Trophoblast cell (in vitro differentiated cells and primary cell): ENCODE data around the gene TOMM5.

Experiments
- DNase-seq, 2 donors: peaks; one replicate each; pipeline ENCODE4 v3.0.0-alpha.2; 2016
- H2AFZ ChIP-seq: 2 replicates; pipeline ENCODE4 v1.6.1; 2013; ENCODE audit warnings: low read length, moderate library complexity, mild to moderate bottlenecking; ENCODE audit not compliant: insufficient read depth, poor library complexity
- H2AK5ac ChIP-seq: 2 replicates; pipeline ENCODE4 v1.6.1; 2013; ENCODE audit warnings: mild to moderate bottlenecking, low read length
- H2BK120ac ChIP-seq: 2 replicates; pipeline ENCODE4 v1.6.1; 2013; ENCODE audit warnings: low read length, mild to moderate bottlenecking, moderate library complexity; ENCODE audit not compliant: insufficient read depth, poor library complexity
- H2BK12ac ChIP-seq: 2 replicates; pipeline ENCODE4 v1.6.1; 2013; ENCODE audit warnings: mild to moderate bottlenecking, low read length, moderate library complexity
- H2BK5ac ChIP-seq: 2 replicates; pipeline ENCODE4 v1.6.1; 2013; ENCODE audit warnings: low read length, low read depth, moderate library complexity, mild to moderate bottlenecking; ENCODE audit not compliant: poor library complexity
- H3K14ac ChIP-seq: 2 replicates; pipeline ENCODE4 v1.6.1; 2013; ENCODE audit warnings: mild to moderate bottlenecking, low read length
- H3K18ac ChIP-seq: 2 replicates; pipeline ENCODE4 v1.6.1; 2013; ENCODE audit warnings: mild to moderate bottlenecking, low read length
- H3K23ac ChIP-seq: 2 replicates; pipeline ENCODE4 v1.6.1; 2013; ENCODE audit warnings: low read length
- H3K27ac ChIP-seq: 2 replicates; pipeline ENCODE4 v1.5.1; 2013; ENCODE audit warnings: low read depth, mild to moderate bottlenecking, inconsistent platforms, low read length, moderate library complexity
- H3K27me3 ChIP-seq: 2 replicates; pipeline ENCODE4 v1.6.1; 2013; ENCODE audit warnings: inconsistent platforms, mild to moderate bottlenecking, low read length, moderate library complexity; ENCODE audit not compliant: insufficient read depth
- H3K36me3 ChIP-seq, 2 experiments: 1 replicate in 1 of 2; 2 replicates in 1 of 2; pipeline ENCODE4 v1.6.1; 2013; ENCODE audit warnings: low read length in 2 of 2, mild to moderate bottlenecking in 2 of 2, moderate library complexity in 1 of 2; ENCODE audit not compliant: insufficient read depth in 2 of 2, control insufficient read depth in 1 of 2
- H3K4ac ChIP-seq: 2 replicates; pipeline ENCODE4 v1.6.1; 2013; ENCODE audit warnings: low read depth, mild to moderate bottlenecking, low read length, moderate library complexity
- H3K4me1 ChIP-seq, 2 experiments: 1 replicate in 1 of 2; 2 replicates in 1 of 2; pipeline ENCODE4 v1.6.1; 2013; ENCODE audit warnings: low read length in 2 of 2, mild to moderate bottlenecking in 2 of 2, moderate library complexity in 1 of 2; ENCODE audit not compliant: insufficient read depth in 2 of 2, control insufficient read depth in 1 of 2
- H3K4me2 ChIP-seq: 2 replicates; pipeline ENCODE4 v1.6.1; 2013; ENCODE audit warnings: inconsistent platforms, mild to moderate bottlenecking, low read length, moderate library complexity
- H3K4me3 ChIP-seq: 2 replicates; pipeline ENCODE4 v1.5.1; 2013; ENCODE audit warnings: mild to moderate bottlenecking, low read depth, low read length, inconsistent platforms
- H3K79me1 ChIP-seq: one replicate; pipeline ENCODE4 v1.6.1; 2013; ENCODE audit warnings: low read length
- H3K79me2 ChIP-seq: 2 replicates; pipeline ENCODE4 v1.6.1; 2013; ENCODE audit warnings: low read length, mild to moderate bottlenecking; ENCODE audit not compliant: control insufficient read depth, insufficient read depth, poor library complexity
- H3K9ac ChIP-seq: 2 replicates; pipeline ENCODE4 v1.6.1; 2013; ENCODE audit warnings: mild to moderate bottlenecking, low read length
- H3K9me3 ChIP-seq: 2 replicates; pipeline ENCODE4 v1.6.1; 2013; ENCODE audit warnings: low read depth, mild to moderate bottlenecking, control low read depth, inconsistent platforms, low read length; ENCODE audit not compliant: insufficient read depth
- H4K12ac ChIP-seq: 2 replicates; pipeline ENCODE4 v1.6.1; 2013; ENCODE audit warnings: low read depth, mild to moderate bottlenecking, low read length, moderate library complexity
- H4K8ac ChIP-seq: 2 replicates; pipeline ENCODE4 v1.6.1; 2013; ENCODE audit warnings: low read depth, mild to moderate bottlenecking, low read length, moderate library complexity
- H4K91ac ChIP-seq: one replicate; pipeline ENCODE4 v1.6.1; 2013; ENCODE audit warnings: low read depth, mild to moderate bottlenecking, low read length, moderate library complexity
- WGBS: extraction: QIAGEN DNeasy Blood & Tissue Kit; methylation state at CpG from one replicate; pipeline ENCODE4 v1.1.7; 2013; ENCODE audit warnings: missing lambda C conversion rate; ENCODE audit not compliant: insufficient read length, insufficient coverage; ENCODE audit errors: extremely low coverage; 5-methylcytosine and 5-hydroxymethylcytosine counted together

The TOMM5 gene

DNA sequence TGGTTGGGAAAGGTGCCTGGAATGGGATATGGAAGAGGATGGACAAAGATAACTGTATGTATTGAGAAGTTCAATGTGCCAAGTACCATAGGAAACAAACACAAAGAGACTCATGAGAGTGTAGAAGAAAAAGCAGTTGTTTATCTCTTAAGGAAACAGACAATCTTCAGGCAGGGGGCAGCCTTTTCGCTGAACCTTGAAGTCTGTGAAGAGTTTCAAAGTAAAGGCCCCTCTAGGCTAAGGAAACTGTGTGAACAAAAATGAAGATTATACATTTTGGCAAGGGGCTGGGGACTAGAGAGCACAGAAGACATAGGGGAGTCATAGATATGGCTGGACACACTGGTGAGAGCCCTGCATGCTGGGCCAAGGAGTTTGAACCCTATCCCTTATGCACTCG is 30.9 kb upstream of the TOMM5 start:
- Histone ChIP-seq H3K14ac (no peak overlapping the region), H3K27me3 (no peaks in the 10 kb centered on the region), H3K27ac (no peak overlapping the region), H3K79me2 (no peaks in the 10 kb centered on the region), H3K18ac (no peak overlapping the region), H4K12ac (no peak overlapping the region), H3K9ac (no peak overlapping the region), H3K4me3 (no peak overlapping the region), H4K91ac (no peak overlapping the region), H3K9me3 (no peaks in the 10 kb centered on the region), H2AFZ (no peak overlapping the region), H3K4me1 (no peaks in the 10 kb centered on the region), H2BK5ac (no peak overlapping the region), H3K23ac (no peak overlapping the region), H2BK120ac (no peak overlapping the region), H3K4ac (no peak overlapping the region), H3K4me2 (no peak overlapping the region), H3K36me3 (no peaks in the 10 kb centered on the region), H2AK5ac (no peak overlapping the region), H3K79me1 (no peaks in the 10 kb centered on the region), H4K8ac (no peak overlapping the region), H2BK12ac (no peak overlapping the region)
- no CpG with 5 or more reads among the region's 2 CpGs for WGBS
- no peak for DNase-seq

- no peak overlapping the region for H3K4me2 ChIP-seq
- no peak overlapping the region for H3K9ac ChIP-seq
- no peak overlapping the region for H4K12ac ChIP-seq
- H3K27me3 ChIP-seq = no peaks in the 10 kb centered on the region
- WGBS = no CpG with 5 or more reads among the region's 4 CpGs
- H2BK120ac ChIP-seq = no peak overlapping the region
- no peak overlapping the region for H3K27ac ChIP-seq
- H3K9me3 ChIP-seq = no peaks in the 10 kb centered on the region
- no peaks in the 10 kb centered on the region for H3K79me1 ChIP-seq
- no peak overlapping the region for H2BK5ac ChIP-seq
- no peak overlapping the region for H2BK12ac ChIP-seq
- H3K4me1 ChIP-seq = no peaks in the 10 kb centered on the region
- H2AK5ac ChIP-seq = no peak overlapping the region
- no peaks in the 10 kb centered on the region for H3K79me2 ChIP-seq
- no peak overlapping the region for H2AFZ ChIP-seq
- no peak for DNase-seq
- no peak overlapping the region for H4K91ac ChIP-seq
- H3K14ac ChIP-seq = no peak overlapping the region
- no peaks in the 10 kb centered on the region for H3K36me3 ChIP-seq
- no peak overlapping the region for H4K8ac ChIP-seq
- no peak overlapping the region for H3K23ac ChIP-seq
- H3K4ac ChIP-seq = no peak overlapping the region
- no peak overlapping the region for H3K4me3 ChIP-seq
- no peak overlapping the region for H3K18ac ChIP-seq
Measured at GRCh38 chr9:37622462-37622861, 30.1 kb upstream of the TOMM5 start.

DNA sequence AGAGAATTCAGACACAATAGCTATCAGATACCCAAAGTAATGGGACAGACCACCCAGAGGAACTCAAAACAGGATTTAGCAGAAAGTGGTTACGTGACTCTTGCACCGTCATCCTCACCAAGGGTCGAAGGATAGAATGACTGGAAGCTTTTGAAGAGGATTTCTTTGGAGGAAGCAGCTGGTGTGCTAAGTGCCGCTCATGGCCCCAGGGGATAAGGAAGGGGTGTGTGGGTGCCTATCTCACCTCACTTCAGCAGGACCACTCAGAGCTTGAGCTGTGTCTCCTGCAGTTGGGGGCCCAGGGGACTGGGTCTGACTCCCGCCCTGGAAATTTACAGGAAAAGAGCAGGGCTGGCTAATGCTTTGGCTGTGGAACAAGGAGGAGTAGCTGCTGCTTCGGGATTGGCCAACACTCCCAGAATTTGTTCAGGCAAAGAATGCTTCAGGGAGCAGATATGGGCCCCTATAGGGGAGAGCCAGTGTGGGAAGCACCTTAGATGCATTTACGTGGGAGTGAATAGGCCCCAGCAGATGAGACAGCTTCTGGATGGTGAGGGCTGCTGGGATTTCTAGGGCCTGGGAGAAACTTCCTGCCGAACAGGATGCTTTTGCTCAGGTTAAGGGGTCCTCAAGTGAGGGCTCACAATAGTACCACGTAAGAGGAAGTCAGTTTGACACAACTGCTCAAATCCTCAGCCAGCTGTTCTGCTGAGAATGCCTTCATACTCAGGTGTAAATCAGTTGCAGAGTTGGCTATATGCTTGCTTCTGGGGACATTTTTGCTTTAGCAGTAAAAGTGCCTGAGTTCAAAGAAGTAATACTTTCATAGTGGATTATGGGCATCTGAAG is 29.1 kb upstream of the TOMM5 start:
- H3K9me3 ChIP-seq = no peaks in the 10 kb centered on the region
- H3K9ac ChIP-seq = no peak overlapping the region
- no peak overlapping the region for H4K91ac ChIP-seq
- H3K79me1 ChIP-seq = no peaks in the 10 kb centered on the region
- H3K4me1 ChIP-seq = no peaks in the 10 kb centered on the region
- no peak overlapping the region for H2AK5ac ChIP-seq
- H3K27me3 ChIP-seq = no peaks in the 10 kb centered on the region
- H3K4me2 ChIP-seq = no peak overlapping the region
- H3K27ac ChIP-seq = no peak overlapping the region
- H2BK120ac ChIP-seq = no peak overlapping the region
- no peak overlapping the region for H3K4ac ChIP-seq
- no peak overlapping the region for H3K4me3 ChIP-seq
- H4K12ac ChIP-seq = no peak overlapping the region
- no peak overlapping the region for H2AFZ ChIP-seq
- DNase-seq = no peak
- H3K14ac ChIP-seq = no peak overlapping the region
- H2BK12ac ChIP-seq = no peak overlapping the region
- no peak overlapping the region for H2BK5ac ChIP-seq
- no peak overlapping the region for H3K18ac ChIP-seq
- no peaks in the 10 kb centered on the region for H3K36me3 ChIP-seq
- WGBS = no CpG with 5 or more reads among the region's 9 CpGs
- H3K79me2 ChIP-seq = no peaks in the 10 kb centered on the region
- H4K8ac ChIP-seq = no peak overlapping the region
- no peak overlapping the region for H3K23ac ChIP-seq

DNA sequence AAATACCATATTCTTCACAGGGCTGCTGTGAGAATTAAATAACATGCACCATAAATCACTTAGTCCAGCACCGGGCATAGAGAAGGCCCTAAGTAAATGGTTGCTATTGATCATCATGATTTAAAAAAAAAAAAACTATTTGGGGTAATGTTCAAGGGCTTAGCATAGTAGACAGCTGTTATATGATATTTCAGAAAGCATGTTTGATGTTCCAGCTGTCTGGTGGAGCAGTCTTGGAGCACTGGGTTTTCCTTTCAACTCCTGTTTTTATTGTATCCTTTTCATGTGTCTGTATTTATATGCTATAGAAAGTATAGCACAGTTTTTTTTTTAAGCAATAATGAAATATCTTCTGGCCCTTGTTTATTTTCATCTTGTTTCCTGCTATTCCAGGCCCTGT is 28.0 kb upstream of the TOMM5 start:
- H3K18ac ChIP-seq = no peak overlapping the region
- H4K91ac ChIP-seq = no peak overlapping the region
- H3K36me3 ChIP-seq = no peaks in the 10 kb centered on the region
- DNase-seq = no peak
- H3K4ac ChIP-seq = no peak overlapping the region
- no peak overlapping the region for H2BK5ac ChIP-seq
- no peaks in the 10 kb centered on the region for H3K79me2 ChIP-seq
- WGBS = no CpG with 5 or more reads among the region's 1 CpG
- no peaks in the 10 kb centered on the region for H3K9me3 ChIP-seq
- H4K12ac ChIP-seq = no peak overlapping the region
- H2AK5ac ChIP-seq = no peak overlapping the region
- H3K27me3 ChIP-seq = no peaks in the 10 kb centered on the region
- H4K8ac ChIP-seq = no peak overlapping the region
- H3K4me2 ChIP-seq = no peak overlapping the region
- no peak overlapping the region for H3K4me3 ChIP-seq
- no peak overlapping the region for H2BK12ac ChIP-seq
- no peak overlapping the region for H3K23ac ChIP-seq
- no peak overlapping the region for H3K27ac ChIP-seq
- no peak overlapping the region for H2BK120ac ChIP-seq
- no peak overlapping the region for H3K14ac ChIP-seq
- no peaks in the 10 kb centered on the region for H3K4me1 ChIP-seq
- H3K79me1 ChIP-seq = no peaks in the 10 kb centered on the region
- no peak overlapping the region for H3K9ac ChIP-seq
- H2AFZ ChIP-seq = no peak overlapping the region
